Progenitor cell of endocrine pancreas (in vitro differentiated cells): ENCODE data around the gene IL1R1. TPM values are rescaled to one million over a fixed set of nuclear protein-coding genes. Genes with fewer than 3 reads are reported as not detected.

ENCODE experiments used
- DNase-seq: peaks from one replicate; pipeline ENCODE4 v3.0.0; 2021; ENCODE audit warnings: low spot score; ENCODE audit not compliant: unreplicated experiment
- H3K27ac Mint-ChIP-seq: 2 replicates; pipeline ENCODE4 v1.8.0; 2021; ENCODE audit warnings: mild to moderate bottlenecking, moderate library complexity, mixed read lengths
- H3K27me3 Mint-ChIP-seq: 2 replicates; pipeline ENCODE4 v1.8.0; 2021; ENCODE audit warnings: mixed read lengths
- H3K36me3 Mint-ChIP-seq: 2 replicates; pipeline ENCODE4 v1.8.0; 2022; ENCODE audit warnings: mixed read lengths; ENCODE audit not compliant: insufficient read depth
- H3K4me1 Mint-ChIP-seq: 2 replicates; pipeline ENCODE4 v1.8.0; 2021; ENCODE audit warnings: low read depth, mixed read lengths
- H3K4me3 Mint-ChIP-seq: 2 replicates; pipeline ENCODE4 v1.8.0; 2021; ENCODE audit warnings: low read depth, mild to moderate bottlenecking, moderate library complexity, mixed read lengths
- H3K9me3 Mint-ChIP-seq: 2 replicates; pipeline ENCODE4 v1.8.0; 2021; ENCODE audit warnings: low read depth, mixed read lengths
- total RNA-seq: library from RNA; stranded (reverse); gene quantifications from 2 replicates; pipeline ENCODE4 v1.2.1, GENCODE V29; 2021
- TF ChIP-seq, protein P1 (sequence below): fragments of 200-600 bp; sonication (generic); IDR thresholded peaks from one replicate; pipeline ENCODE4 v1.5.0; 2021; ENCODE audit warnings: antibody characterized with exemption, mild to moderate bottlenecking; ENCODE audit not compliant: unreplicated experiment

The IL1R1 gene
- total RNA-seq, 1 donor from 2014 or later: 1.1 TPM

- no peaks in the 10 kb centered on the region for H3K36me3 Mint-ChIP-seq
- no peak for DNase-seq
- no peaks in the 10 kb centered on the region for H3K4me1 Mint-ChIP-seq
- no peak overlapping the region for H3K4me3 Mint-ChIP-seq
- TF ChIP-seq, protein P1, sequence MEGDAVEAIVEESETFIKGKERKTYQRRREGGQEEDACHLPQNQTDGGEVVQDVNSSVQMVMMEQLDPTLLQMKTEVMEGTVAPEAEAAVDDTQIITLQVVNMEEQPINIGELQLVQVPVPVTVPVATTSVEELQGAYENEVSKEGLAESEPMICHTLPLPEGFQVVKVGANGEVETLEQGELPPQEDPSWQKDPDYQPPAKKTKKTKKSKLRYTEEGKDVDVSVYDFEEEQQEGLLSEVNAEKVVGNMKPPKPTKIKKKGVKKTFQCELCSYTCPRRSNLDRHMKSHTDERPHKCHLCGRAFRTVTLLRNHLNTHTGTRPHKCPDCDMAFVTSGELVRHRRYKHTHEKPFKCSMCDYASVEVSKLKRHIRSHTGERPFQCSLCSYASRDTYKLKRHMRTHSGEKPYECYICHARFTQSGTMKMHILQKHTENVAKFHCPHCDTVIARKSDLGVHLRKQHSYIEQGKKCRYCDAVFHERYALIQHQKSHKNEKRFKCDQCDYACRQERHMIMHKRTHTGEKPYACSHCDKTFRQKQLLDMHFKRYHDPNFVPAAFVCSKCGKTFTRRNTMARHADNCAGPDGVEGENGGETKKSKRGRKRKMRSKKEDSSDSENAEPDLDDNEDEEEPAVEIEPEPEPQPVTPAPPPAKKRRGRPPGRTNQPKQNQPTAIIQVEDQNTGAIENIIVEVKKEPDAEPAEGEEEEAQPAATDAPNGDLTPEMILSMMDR: no peak
- H3K27me3 Mint-ChIP-seq: no peaks in the 10 kb centered on the region
- no peaks in the 10 kb centered on the region for H3K9me3 Mint-ChIP-seq
- no peak overlapping the region for H3K27ac Mint-ChIP-seq
Observed at GRCh38 chr2:102131564-102131963, 11.0 kb upstream of the IL1R1 start.

DNA sequence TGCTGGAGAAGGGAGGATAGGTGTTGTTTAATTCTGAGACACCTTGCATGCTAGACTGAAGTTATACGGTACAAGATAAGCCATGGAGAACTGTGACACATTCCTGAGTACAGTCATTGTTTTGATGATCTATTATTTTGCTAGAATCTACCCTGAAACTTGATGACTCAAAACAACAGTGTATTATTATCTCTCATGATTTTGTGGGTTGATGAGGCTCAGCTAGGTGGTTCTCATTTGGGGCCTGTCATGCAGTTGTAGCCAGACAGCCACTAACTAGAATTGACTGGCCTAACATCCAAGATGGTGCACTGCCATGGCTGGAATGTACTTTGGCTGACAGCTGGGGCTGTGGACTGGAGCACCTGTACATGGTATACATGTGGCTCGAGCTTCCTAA is 5.4 kb upstream of the IL1R1 start:
- Mint-ChIP-seq H3K27ac (no peak overlapping the region), H3K36me3 (no peaks in the 10 kb centered on the region), H3K9me3 (no peaks in the 10 kb centered on the region), H3K4me1 (no peaks in the 10 kb centered on the region), H3K27me3 (peaks cover 33% of the 10 kb centered on the region), H3K4me3 (no peak overlapping the region)
- TF ChIP-seq, protein P1: no peak
- no peak for DNase-seq

- no peaks in the 10 kb centered on the region for H3K4me1 Mint-ChIP-seq
- no peak overlapping the region for H3K27ac Mint-ChIP-seq
- no peaks in the 10 kb centered on the region for H3K9me3 Mint-ChIP-seq
- peaks cover 40% of the 10 kb centered on the region for H3K27me3 Mint-ChIP-seq
- TF ChIP-seq, protein P1: no peak
- H3K36me3 Mint-ChIP-seq: no peaks in the 10 kb centered on the region
- DNase-seq: no peak
- no peak overlapping the region for H3K4me3 Mint-ChIP-seq
Observed at GRCh38 chr2:102138331-102138730, 4.2 kb upstream of the IL1R1 start.

DNA sequence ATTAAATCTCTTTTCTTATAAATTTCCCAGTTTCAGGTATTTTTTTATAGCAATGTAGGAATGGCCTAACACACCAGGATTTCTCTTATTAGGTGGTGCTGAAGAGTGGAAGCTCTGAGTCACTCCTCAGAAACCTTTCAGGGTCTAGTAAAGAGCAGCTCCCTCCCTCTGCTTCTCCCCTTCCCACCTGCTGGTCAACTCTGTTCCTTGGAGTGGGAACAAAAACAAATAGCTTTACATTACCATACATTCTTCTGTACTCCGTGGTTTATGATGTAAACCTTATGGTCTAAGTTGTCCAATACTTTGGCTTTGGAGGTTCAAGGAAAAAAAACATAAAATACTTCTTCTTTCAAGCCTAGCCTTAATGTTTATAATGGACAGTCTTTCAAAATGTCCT is 2.7 kb upstream of the IL1R1 start:
- Mint-ChIP-seq H3K9me3 (no peaks in the 10 kb centered on the region), H3K27ac (no peak overlapping the region), H3K4me1 (no peaks in the 10 kb centered on the region), H3K4me3 (no peak overlapping the region), H3K36me3 (no peaks in the 10 kb centered on the region), H3K27me3 (peaks cover 50% of the 10 kb centered on the region)
- DNase-seq: no peak
- TF ChIP-seq, protein P1: no peak

GRCh38 chr2:102140377-102140776 is 2.2 kb upstream of the IL1R1 start:
- H3K27me3 Mint-ChIP-seq: peaks cover 53% of the 10 kb centered on the region
- peak overlapping the region; percentile 58 for H3K4me3 Mint-ChIP-seq
- H3K27ac Mint-ChIP-seq: no peak overlapping the region

More at GRCh38 chr2:102140377-102140776, 2.2 kb upstream of the IL1R1 start:
- TF ChIP-seq, protein P1: no peak
- no peaks in the 10 kb centered on the region for H3K9me3 Mint-ChIP-seq
- H3K4me1 Mint-ChIP-seq: no peaks in the 10 kb centered on the region
- H3K36me3 Mint-ChIP-seq: no peaks in the 10 kb centered on the region
- DNase-seq: no peak
